Measurements from ENCODE around the gene IRF2BP1.

IRF2BP1 gene

GRCh38 chr19:45885556-45886426, at the start of gene IRF2BP1:
Gene IRF2BP1 (minus strand): TSS chr19:45886141. CDS start chr19:45885774, 367 bp downstream.
- peak; percentile 86 to 90 for DNase-seq

- DNase-seq: no peak
These were observed 49.3 kb upstream of the IRF2BP1 start for GRCh38 chr19:45935267-45935666.

GRCh38 chr19:45934551-45935230, 48.8 kb upstream of the IRF2BP1 start:
- no peak for DNase-seq

- DNase-seq: no peak
These were observed 47.8 kb upstream of the IRF2BP1 start for GRCh38 chr19:45933759-45934158.

GRCh38 chr19:45931055-45931454, 45.1 kb upstream of the IRF2BP1 start:
- no peak for DNase-seq

- DNase-seq: no peak
These were observed 43.3 kb upstream of the IRF2BP1 start for GRCh38 chr19:45929247-45929646.

GRCh38 chr19:45927565-45928261, 41.8 kb upstream of the IRF2BP1 start:
- DNase-seq: peak; percentile 84 to 91

- no peak for DNase-seq
These were observed 39.0 kb upstream of the IRF2BP1 start for GRCh38 chr19:45924891-45925447.

- DNase-seq: no peak
These were observed 36.3 kb upstream of the IRF2BP1 start for GRCh38 chr19:45922281-45922680.

- DNase-seq: no peak
These were observed 34.5 kb upstream of the IRF2BP1 start for GRCh38 chr19:45920458-45920857.

- DNase-seq: no peak
These were observed 33.7 kb upstream of the IRF2BP1 start for GRCh38 chr19:45919678-45920077.

GRCh38 chr19:45918721-45919120, 32.8 kb upstream of the IRF2BP1 start:
- DNase-seq: no peak

GRCh38 chr19:45917421-45918091, 31.6 kb upstream of the IRF2BP1 start:
- DNase-seq: no peak

GRCh38 chr19:45913874-45914830, 28.2 kb upstream of the IRF2BP1 start, which contains the start of gene NANOS2:
Gene NANOS2 (minus strand): TSS chr19:45914778. CDS start chr19:45914693, 85 bp downstream.
- no peak for DNase-seq

- DNase-seq: no peak
These were observed 25.4 kb upstream of the IRF2BP1 start for GRCh38 chr19:45911291-45911690.

- DNase-seq: no peak
These were observed 23.0 kb upstream of the IRF2BP1 start for GRCh38 chr19:45908956-45909355.

GRCh38 chr19:45906221-45906620, 20.3 kb upstream of the IRF2BP1 start:
- DNase-seq: no peak

GRCh38 chr19:45905011-45905410, 19.1 kb upstream of the IRF2BP1 start:
- DNase-seq: no peak

GRCh38 chr19:45902651-45903625, 17.0 kb upstream of the IRF2BP1 start:
- peak; percentile 99 for DNase-seq

Data from activated CD4-positive, alpha-beta T cell treated with anti-CD3 and anti-CD28 coated beads, Interleukin-2, amount 50 U/mL, for 48 hours (primary cell).